ENCODE results near the gene EYS.

EYS gene

GRCh38 chr6:63708631-63709030 lies 1998.4 kb downstream of the EYS start:
- H3K79me2 ChIP-seq (ENCODE audit: control insufficient read depth, low read length): peaks cover 15% of the 10 kb centered on the region
- peaks cover 3% of the 10 kb centered on the region; the same call in 1 of the 2 replicates for H3F3A ChIP-seq (ENCODE audit: control insufficient read depth, insufficient read depth)
- H3K36me3 ChIP-seq (ENCODE audit: control insufficient read depth, low read length): peaks cover 100% of the 10 kb centered on the region
- TF ChIP-seq CTCF (IDR thresholded peaks at IDR 0.05; ENCODE audit: low read depth, low read length, poor library complexity, severe bottlenecking) (no peak), EZH2phosphoT487 (IDR thresholded peaks at IDR 0.05; ENCODE audit: borderline replicate concordance, low read length) (no peak)
- H3K4me1 ChIP-seq (ENCODE audit: control insufficient read depth, low read length): 0 out of 2 replicates have a peak, but pooled peaks cover 4% of the 10 kb centered on the region
- H3K9me3 ChIP-seq (ENCODE audit: control insufficient read depth, insufficient read depth, low read length): no peaks in the 10 kb centered on the region
- no peak overlapping the region for H3K4me2 ChIP-seq (ENCODE audit: low read length)
- no peaks in the 10 kb centered on the region for H3K9me2 ChIP-seq (replicated peaks; ENCODE audit: control insufficient read depth, low read length)
- no peak overlapping the region for H3K27ac ChIP-seq (ENCODE audit: low read depth, low read length)
- no peak overlapping the region for H3K4me3 ChIP-seq (ENCODE audit: low read length)
- H3K27me3 ChIP-seq (ENCODE audit: control insufficient read depth, low read length): no peaks in the 10 kb centered on the region
- H4K20me1 ChIP-seq (ENCODE audit: control insufficient read depth, insufficient read depth, low read depth, low read length): no peaks in the 10 kb centered on the region

GRCh38 chr6:63706630-63707029 lies 2000.4 kb downstream of the EYS start:
- no peak for TF ChIP-seq EZH2phosphoT487 (IDR thresholded peaks at IDR 0.05; ENCODE audit: borderline replicate concordance, low read length)
- TF ChIP-seq CTCF (IDR thresholded peaks at IDR 0.05; ENCODE audit: low read depth, low read length, poor library complexity, severe bottlenecking): no peak
- Histone ChIP-seq H3K27ac (ENCODE audit: low read depth, low read length) (no peak overlapping the region), H3F3A (ENCODE audit: control insufficient read depth, insufficient read depth) (peaks cover 6% of the 10 kb centered on the region; the same call in 1 of the 2 replicates), H3K9me3 (ENCODE audit: control insufficient read depth, insufficient read depth, low read length) (no peaks in the 10 kb centered on the region), H3K4me1 (ENCODE audit: control insufficient read depth, low read length) (peaks cover 10% of the 10 kb centered on the region), H3K36me3 (ENCODE audit: control insufficient read depth, low read length) (peaks cover 98% of the 10 kb centered on the region), H3K4me3 (ENCODE audit: low read length) (no peak overlapping the region), H3K27me3 (ENCODE audit: control insufficient read depth, low read length) (no peaks in the 10 kb centered on the region), H4K20me1 (ENCODE audit: control insufficient read depth, insufficient read depth, low read depth, low read length) (no peaks in the 10 kb centered on the region), H3K9me2 (replicated peaks; ENCODE audit: control insufficient read depth, low read length) (no peaks in the 10 kb centered on the region), H3K4me2 (ENCODE audit: low read length) (no peak overlapping the region), H3K79me2 (ENCODE audit: control insufficient read depth, low read length) (peaks cover 15% of the 10 kb centered on the region)

- peaks cover 98% of the 10 kb centered on the region for H3K36me3 ChIP-seq (ENCODE audit: control insufficient read depth, low read length)
Observed at GRCh38 chr6:63705707-63706106, 2001.3 kb downstream of the EYS start.

More at GRCh38 chr6:63705707-63706106, 2001.3 kb downstream of the EYS start:
- Histone ChIP-seq H3K27ac (ENCODE audit: low read depth, low read length) (no peak overlapping the region), H3K4me3 (ENCODE audit: low read length) (no peak overlapping the region), H3F3A (ENCODE audit: control insufficient read depth, insufficient read depth) (peaks cover 9% of the 10 kb centered on the region; the same call in 1 of the 2 replicates), H3K9me3 (ENCODE audit: control insufficient read depth, insufficient read depth, low read length) (no peaks in the 10 kb centered on the region), H3K27me3 (ENCODE audit: control insufficient read depth, low read length) (no peaks in the 10 kb centered on the region), H3K9me2 (replicated peaks; ENCODE audit: control insufficient read depth, low read length) (no peaks in the 10 kb centered on the region), H4K20me1 (ENCODE audit: control insufficient read depth, insufficient read depth, low read depth, low read length) (no peaks in the 10 kb centered on the region), H3K4me1 (ENCODE audit: control insufficient read depth, low read length) (peaks cover 19% of the 10 kb centered on the region), H3K79me2 (ENCODE audit: control insufficient read depth, low read length) (peaks cover 15% of the 10 kb centered on the region), H3K4me2 (ENCODE audit: low read length) (no peak overlapping the region)
- TF ChIP-seq EZH2phosphoT487 (IDR thresholded peaks at IDR 0.05; ENCODE audit: borderline replicate concordance, low read length) (no peak), CTCF (IDR thresholded peaks at IDR 0.05; ENCODE audit: low read depth, low read length, poor library complexity, severe bottlenecking) (no peak)
